SK-N-SH treated with all-trans-retinoic acid at 6 μM for 48 hours (cell line): ENCODE results near the gene LRMDA.

ENCODE experiments used
- BACH2 ChIP-seq: fragments of 250-450 bp; sonication (Bioruptor Pico); IDR thresholded peaks from 2 replicates; pipeline ENCODE4 v1.9.0; 2021; ENCODE audit warnings: mild to moderate bottlenecking, borderline replicate concordance
- OSR1 ChIP-seq: fragments of 250-450 bp; sonication (Bioruptor Pico); IDR thresholded peaks from 2 replicates; pipeline ENCODE4 v1.8.0; 2022; ENCODE audit warnings: moderate library complexity, mild to moderate bottlenecking, inconsistent platforms
- TCF4 ChIP-seq: fragments of 250-450 bp; sonication (Bioruptor Pico); IDR thresholded peaks from 2 replicates; pipeline ENCODE4 v1.8.0; 2021; ENCODE audit warnings: mild to moderate bottlenecking, moderate library complexity, borderline replicate concordance
- ZNF70 ChIP-seq: fragments of 450-650 bp; formaldehyde crosslinking; IDR thresholded peaks from 2 replicates; pipeline ENCODE4 v1.5.0; 2020; ENCODE audit warnings: mild to moderate bottlenecking, moderate library complexity
- ZNF8 ChIP-seq: fragments of 450-650 bp; formaldehyde crosslinking; IDR thresholded peaks from 2 replicates; pipeline ENCODE4 v1.5.0; 2020; ENCODE audit warnings: mild to moderate bottlenecking, moderate library complexity
- TF ChIP-seq, protein P1 (sequence below): fragments of 250-450 bp; sonication (Bioruptor Pico); IDR thresholded peaks from 2 replicates; pipeline ENCODE4 v1.5.1; 2020; ENCODE audit warnings: low read depth, mild to moderate bottlenecking, moderate library complexity
- TF ChIP-seq, protein P2 (sequence below): fragments of 250-450 bp; sonication (Bioruptor Pico); IDR thresholded peaks from 2 replicates; pipeline ENCODE4 v1.8.0; 2020; ENCODE audit warnings: mild to moderate bottlenecking, moderate library complexity, borderline replicate concordance
- TF ChIP-seq, protein P3 (sequence below): fragments of 250-450 bp; sonication (Bioruptor Pico); IDR thresholded peaks from 2 replicates; pipeline ENCODE4 v1.5.1; 2021; ENCODE audit warnings: mild to moderate bottlenecking, moderate library complexity

DNA sequence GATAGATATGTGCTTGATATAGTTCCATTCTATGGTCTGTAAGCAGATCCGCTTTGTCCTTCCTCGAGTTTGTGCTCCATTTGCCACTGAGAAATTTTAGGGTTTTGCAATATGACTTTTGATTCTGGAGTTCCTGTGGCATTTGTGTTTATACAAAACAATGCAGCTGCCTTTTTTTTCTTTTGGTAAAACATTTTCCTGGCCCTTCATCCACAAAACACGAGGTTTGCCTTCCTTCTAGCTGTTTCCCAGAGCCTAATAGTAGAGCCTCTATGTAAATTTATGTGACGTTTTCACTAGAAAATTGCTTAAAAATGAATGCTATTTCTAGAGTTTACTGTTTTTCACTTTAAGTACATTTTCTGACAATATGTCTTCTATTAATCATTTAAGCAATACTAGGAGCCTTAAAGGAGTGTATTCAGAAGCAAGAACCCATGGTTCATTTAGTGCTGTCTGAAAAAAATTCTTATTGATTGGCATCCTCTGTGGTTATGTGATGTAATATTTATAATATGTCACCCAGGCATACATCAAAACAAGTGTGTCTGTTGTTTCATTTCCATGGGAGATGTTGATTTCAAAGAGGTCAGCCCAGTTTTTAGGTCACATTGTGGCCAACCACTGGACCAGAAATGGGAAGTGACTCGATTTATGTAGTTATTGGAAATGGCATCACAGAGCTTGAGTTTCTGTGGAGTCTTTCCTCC lies 618.3 kb downstream of the LRMDA start:
- TF ChIP-seq, protein P1, sequence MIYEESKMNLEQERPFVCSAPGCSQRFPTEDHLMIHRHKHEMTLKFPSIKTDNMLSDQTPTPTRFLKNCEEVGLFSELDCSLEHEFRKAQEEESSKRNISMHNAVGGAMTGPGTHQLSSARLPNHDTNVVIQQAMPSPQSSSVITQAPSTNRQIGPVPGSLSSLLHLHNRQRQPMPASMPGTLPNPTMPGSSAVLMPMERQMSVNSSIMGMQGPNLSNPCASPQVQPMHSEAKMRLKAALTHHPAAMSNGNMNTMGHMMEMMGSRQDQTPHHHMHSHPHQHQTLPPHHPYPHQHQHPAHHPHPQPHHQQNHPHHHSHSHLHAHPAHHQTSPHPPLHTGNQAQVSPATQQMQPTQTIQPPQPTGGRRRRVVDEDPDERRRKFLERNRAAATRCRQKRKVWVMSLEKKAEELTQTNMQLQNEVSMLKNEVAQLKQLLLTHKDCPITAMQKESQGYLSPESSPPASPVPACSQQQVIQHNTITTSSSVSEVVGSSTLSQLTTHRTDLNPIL (CRISPR knock-in tag), result no peak
- no peak for TF ChIP-seq ZNF70
- TF ChIP-seq, protein P2, sequence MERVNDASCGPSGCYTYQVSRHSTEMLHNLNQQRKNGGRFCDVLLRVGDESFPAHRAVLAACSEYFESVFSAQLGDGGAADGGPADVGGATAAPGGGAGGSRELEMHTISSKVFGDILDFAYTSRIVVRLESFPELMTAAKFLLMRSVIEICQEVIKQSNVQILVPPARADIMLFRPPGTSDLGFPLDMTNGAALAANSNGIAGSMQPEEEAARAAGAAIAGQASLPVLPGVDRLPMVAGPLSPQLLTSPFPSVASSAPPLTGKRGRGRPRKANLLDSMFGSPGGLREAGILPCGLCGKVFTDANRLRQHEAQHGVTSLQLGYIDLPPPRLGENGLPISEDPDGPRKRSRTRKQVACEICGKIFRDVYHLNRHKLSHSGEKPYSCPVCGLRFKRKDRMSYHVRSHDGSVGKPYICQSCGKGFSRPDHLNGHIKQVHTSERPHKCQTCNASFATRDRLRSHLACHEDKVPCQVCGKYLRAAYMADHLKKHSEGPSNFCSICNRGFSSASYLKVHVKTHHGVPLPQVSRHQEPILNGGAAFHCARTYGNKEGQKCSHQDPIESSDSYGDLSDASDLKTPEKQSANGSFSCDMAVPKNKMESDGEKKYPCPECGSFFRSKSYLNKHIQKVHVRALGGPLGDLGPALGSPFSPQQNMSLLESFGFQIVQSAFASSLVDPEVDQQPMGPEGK (CRISPR knock-in tag), result no peak
- no peak for TF ChIP-seq ZNF8 (CRISPR knock-in tag)
- TF ChIP-seq OSR1, result no peak
- no peak for TF ChIP-seq TCF4
- TF ChIP-seq, protein P3, sequence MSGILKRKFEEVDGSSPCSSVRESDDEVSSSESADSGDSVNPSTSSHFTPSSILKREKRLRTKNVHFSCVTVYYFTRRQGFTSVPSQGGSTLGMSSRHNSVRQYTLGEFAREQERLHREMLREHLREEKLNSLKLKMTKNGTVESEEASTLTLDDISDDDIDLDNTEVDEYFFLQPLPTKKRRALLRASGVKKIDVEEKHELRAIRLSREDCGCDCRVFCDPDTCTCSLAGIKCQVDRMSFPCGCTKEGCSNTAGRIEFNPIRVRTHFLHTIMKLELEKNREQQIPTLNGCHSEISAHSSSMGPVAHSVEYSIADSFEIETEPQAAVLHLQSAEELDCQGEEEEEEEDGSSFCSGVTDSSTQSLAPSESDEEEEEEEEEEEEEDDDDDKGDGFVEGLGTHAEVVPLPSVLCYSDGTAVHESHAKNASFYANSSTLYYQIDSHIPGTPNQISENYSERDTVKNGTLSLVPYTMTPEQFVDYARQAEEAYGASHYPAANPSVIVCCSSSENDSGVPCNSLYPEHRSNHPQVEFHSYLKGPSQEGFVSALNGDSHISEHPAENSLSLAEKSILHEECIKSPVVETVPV, result no peak
- TF ChIP-seq BACH2, result no peak
